OCI-LY1 (cell line): ENCODE results near the gene L3MBTL2.

Experiments used
- H2AFZ ChIP-seq: fragments of 200-600 bp; sonication (generic), shearing (Covaris generic); 2 replicates; pipeline ENCODE4 v1.6.0; 2014; ENCODE audit warnings: antibody characterized with exemption, mild to moderate bottlenecking, low read length
- H3F3A ChIP-seq: fragments of 200-600 bp; sonication (generic), shearing (Covaris generic); 2 replicates; pipeline ENCODE4 v1.6.0; 2014; ENCODE audit warnings: mild to moderate bottlenecking, antibody characterized with exemption, low read length, moderate library complexity; ENCODE audit not compliant: insufficient read depth
- H3K27ac ChIP-seq: fragments of 200-600 bp; sonication (generic); 2 replicates; pipeline ENCODE4 v1.5.1; 2014; ENCODE audit warnings: low read length, mixed run types, mild to moderate bottlenecking, low read depth; ENCODE audit not compliant: poor library complexity, severe bottlenecking
- H3K27me3 ChIP-seq: fragments of 200-600 bp; sonication (generic); 2 replicates; pipeline ENCODE4 v1.6.0; 2014; ENCODE audit warnings: antibody characterized with exemption, mild to moderate bottlenecking, low read length, moderate library complexity; ENCODE audit not compliant: insufficient read depth
- H3K36me3 ChIP-seq: fragments of 200-600 bp; sonication (generic); 2 replicates; pipeline ENCODE4 v1.6.1; 2014; ENCODE audit warnings: mild to moderate bottlenecking, antibody characterized with exemption, low read length, moderate library complexity, mixed read lengths; ENCODE audit not compliant: insufficient read depth
- H3K4me1 ChIP-seq: fragments of 200-600 bp; sonication (generic); 2 replicates; pipeline ENCODE4 v1.5.1; 2014; ENCODE audit warnings: mild to moderate bottlenecking, low read length, moderate library complexity; ENCODE audit not compliant: insufficient read depth, severe bottlenecking
- H3K4me2 ChIP-seq: fragments of 200-600 bp; sonication (generic), shearing (Covaris generic); 2 replicates; pipeline ENCODE4 v1.6.1; 2014; ENCODE audit warnings: low read length
- H3K4me3 ChIP-seq: fragments of 200-600 bp; sonication (generic); 2 replicates; pipeline ENCODE4 v1.5.1; 2014; ENCODE audit warnings: low read length, low read depth, mild to moderate bottlenecking, mixed read lengths; ENCODE audit not compliant: poor library complexity, severe bottlenecking
- H3K79me2 ChIP-seq: fragments of 200-600 bp; shearing (Covaris generic); 2 replicates; pipeline ENCODE4 v1.6.1; 2016; ENCODE audit warnings: mixed run types, low read length, mixed read lengths; ENCODE audit not compliant: insufficient read depth
- H3K9ac ChIP-seq: fragments of 200-600 bp; sonication (generic), shearing (Covaris generic); 2 replicates; pipeline ENCODE4 v1.6.1; 2014; ENCODE audit warnings: mild to moderate bottlenecking, low read length, mixed read lengths
- H3K9me2 ChIP-seq: fragments of 200-600 bp; sonication (generic), shearing (Covaris generic); 2 replicates; pipeline ENCODE4 v1.6.1; 2014; ENCODE audit warnings: low read depth, mild to moderate bottlenecking, low read length, mixed read lengths
- H3K9me3 ChIP-seq: fragments of 200-600 bp; shearing (Covaris generic); 2 replicates; pipeline ENCODE4 v1.6.1; 2014; ENCODE audit warnings: low read length, mixed read lengths
- H4K20me1 ChIP-seq: fragments of 200-600 bp; sonication (generic), shearing (Covaris generic); 2 replicates; pipeline ENCODE4 v1.6.0; 2016; ENCODE audit warnings: mild to moderate bottlenecking, low read length; ENCODE audit not compliant: insufficient read depth
- EZH2 ChIP-seq: fragments of 200-600 bp; sonication (generic), shearing (Covaris generic); IDR thresholded peaks from 2 replicates; pipeline ENCODE4 v1.8.0; 2017; ENCODE audit warnings: borderline replicate concordance, mixed run types, mild to moderate bottlenecking, antibody characterized with exemption, low read length, moderate library complexity, mixed read lengths
- TF ChIP-seq, protein P1 (sequence below): fragments of 200-600 bp; sonication (generic), shearing (Covaris generic); IDR thresholded peaks from 2 replicates; pipeline ENCODE4 v1.5.1; 2017; ENCODE audit warnings: mild to moderate bottlenecking, antibody characterized with exemption, low read length, moderate library complexity, mixed read lengths

The L3MBTL2 gene

DNA sequence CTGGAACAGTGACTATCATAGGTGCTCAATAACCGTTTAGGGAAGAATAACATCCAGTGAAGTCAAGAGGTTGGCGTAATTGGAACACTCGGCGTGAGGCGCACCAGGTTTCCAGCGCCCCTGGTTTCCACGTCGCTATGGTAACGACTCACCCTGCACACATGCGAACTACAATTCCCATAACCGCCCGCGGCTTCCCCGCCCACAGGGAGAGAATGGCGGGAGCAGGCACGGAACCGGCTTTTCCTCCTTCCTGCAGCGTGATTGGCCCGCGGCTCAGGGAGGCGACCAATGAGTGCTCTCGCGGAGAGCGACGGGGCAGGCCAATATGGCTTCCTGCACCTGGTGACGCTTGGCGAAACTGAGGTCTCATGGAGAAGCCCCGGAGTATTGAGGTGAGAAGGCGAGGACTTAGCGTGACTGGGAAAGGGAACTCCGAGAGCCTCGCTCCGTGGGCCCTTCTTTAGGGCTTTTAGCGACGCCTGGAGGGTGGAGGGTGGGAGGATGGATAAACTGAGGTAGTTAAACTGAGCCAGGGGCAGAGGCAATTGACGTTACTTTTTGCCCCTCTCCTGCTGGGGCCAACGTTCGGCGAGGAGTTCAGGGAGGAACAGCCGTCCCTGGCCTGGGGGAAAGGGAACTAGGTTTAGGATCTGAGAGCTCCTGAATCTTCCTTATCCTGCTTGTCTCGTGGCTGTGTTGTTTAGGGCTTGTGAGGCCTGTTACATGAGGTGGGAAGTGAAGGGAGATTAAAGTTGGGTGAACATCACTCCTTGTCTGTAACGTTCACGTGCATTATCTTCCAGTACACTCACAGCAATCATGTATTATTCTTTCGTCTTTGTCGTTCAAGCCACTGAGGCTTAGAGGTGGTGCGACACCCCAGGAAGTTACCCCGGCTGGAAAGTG lies at the start of gene L3MBTL2:
Gene L3MBTL2, plus strand, starts transcription at position 321 of the 909 bp plus-strand sequence. Its CDS starts 51 bp downstream, at position 372.
- Histone ChIP-seq H3F3A (no peaks in the 10 kb centered on the region), H3K27me3 (no peaks in the 10 kb centered on the region), H3K36me3 (peaks cover 9% of the 10 kb centered on the region), H3K4me1 (peaks cover 14% of the 10 kb centered on the region), H3K9me2 (no peaks in the 10 kb centered on the region), H3K9ac (peak within 1 kb of the TSS; percentile 97), H2AFZ (no peak within 1 kb of the TSS), H3K9me3 (no peaks in the 10 kb centered on the region), H3K4me2 (peak within 1 kb of the TSS; percentile 95), H3K27ac (peak within 1 kb of the TSS; percentile 67), H3K4me3 (peak within 1 kb of the TSS; percentile 97), H3K79me2 (peaks cover 5% of the 10 kb centered on the region), H4K20me1 (no peaks in the 10 kb centered on the region)
- TF ChIP-seq, protein P1, sequence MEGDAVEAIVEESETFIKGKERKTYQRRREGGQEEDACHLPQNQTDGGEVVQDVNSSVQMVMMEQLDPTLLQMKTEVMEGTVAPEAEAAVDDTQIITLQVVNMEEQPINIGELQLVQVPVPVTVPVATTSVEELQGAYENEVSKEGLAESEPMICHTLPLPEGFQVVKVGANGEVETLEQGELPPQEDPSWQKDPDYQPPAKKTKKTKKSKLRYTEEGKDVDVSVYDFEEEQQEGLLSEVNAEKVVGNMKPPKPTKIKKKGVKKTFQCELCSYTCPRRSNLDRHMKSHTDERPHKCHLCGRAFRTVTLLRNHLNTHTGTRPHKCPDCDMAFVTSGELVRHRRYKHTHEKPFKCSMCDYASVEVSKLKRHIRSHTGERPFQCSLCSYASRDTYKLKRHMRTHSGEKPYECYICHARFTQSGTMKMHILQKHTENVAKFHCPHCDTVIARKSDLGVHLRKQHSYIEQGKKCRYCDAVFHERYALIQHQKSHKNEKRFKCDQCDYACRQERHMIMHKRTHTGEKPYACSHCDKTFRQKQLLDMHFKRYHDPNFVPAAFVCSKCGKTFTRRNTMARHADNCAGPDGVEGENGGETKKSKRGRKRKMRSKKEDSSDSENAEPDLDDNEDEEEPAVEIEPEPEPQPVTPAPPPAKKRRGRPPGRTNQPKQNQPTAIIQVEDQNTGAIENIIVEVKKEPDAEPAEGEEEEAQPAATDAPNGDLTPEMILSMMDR = no peak
- no peak for TF ChIP-seq EZH2

DNA sequence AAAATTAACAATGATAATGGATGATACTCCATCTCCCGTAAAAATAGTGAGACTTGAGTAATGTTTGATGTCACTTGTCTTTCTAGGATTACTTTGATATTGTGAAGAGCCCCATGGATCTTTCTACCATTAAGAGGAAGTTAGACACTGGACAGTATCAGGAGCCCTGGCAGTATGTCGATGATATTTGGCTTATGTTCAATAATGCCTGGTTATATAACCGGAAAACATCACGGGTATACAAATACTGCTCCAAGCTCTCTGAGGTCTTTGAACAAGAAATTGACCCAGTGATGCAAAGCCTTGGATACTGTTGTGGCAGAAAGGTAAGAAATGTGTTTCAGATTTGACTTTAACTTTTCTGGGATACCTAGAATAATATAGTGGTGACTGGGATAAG lies 48.0 kb upstream of the L3MBTL2 start:
- no peaks in the 10 kb centered on the region for H3K27me3 ChIP-seq
- no peak overlapping the region for H2AFZ ChIP-seq
- no peak overlapping the region for H3K4me3 ChIP-seq
- no peaks in the 10 kb centered on the region for H3F3A ChIP-seq
- H3K4me2 ChIP-seq = no peak overlapping the region
- no peaks in the 10 kb centered on the region for H4K20me1 ChIP-seq
- no peaks in the 10 kb centered on the region for H3K79me2 ChIP-seq
- H3K9me3 ChIP-seq = no peaks in the 10 kb centered on the region
- no peaks in the 10 kb centered on the region for H3K9me2 ChIP-seq
- no peak overlapping the region for H3K27ac ChIP-seq
- H3K4me1 ChIP-seq = no peaks in the 10 kb centered on the region
- peaks cover 98% of the 10 kb centered on the region for H3K36me3 ChIP-seq
- no peak overlapping the region for H3K9ac ChIP-seq
- no peak for TF ChIP-seq EZH2
- TF ChIP-seq, protein P1 = no peak

DNA sequence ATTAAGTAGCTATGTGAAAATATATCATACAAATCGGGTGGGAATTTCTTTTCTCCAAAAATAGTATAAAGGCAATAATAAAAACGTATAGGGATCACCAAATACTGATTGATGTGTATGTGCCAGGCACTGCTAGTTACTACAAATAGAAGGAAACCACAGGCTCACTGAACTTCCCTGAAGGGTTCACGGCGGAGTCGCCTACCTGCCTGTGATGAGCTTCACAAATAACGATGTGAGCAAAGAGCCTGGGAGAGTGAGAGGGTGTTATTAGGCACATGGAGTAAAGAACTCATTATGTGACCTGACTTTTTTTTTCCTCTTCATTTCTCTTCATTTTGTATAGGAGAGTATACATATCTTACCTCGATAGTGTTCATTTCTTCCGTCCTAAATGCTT lies 36.0 kb upstream of the L3MBTL2 start:
- Histone ChIP-seq H3K9me2 (no peaks in the 10 kb centered on the region), H3K4me2 (no peak overlapping the region), H4K20me1 (no peaks in the 10 kb centered on the region), H3F3A (0 out of 2 replicates have a peak, but pooled peaks cover 3% of the 10 kb centered on the region), H3K27me3 (no peaks in the 10 kb centered on the region), H3K27ac (no peak overlapping the region), H3K4me1 (no peaks in the 10 kb centered on the region), H3K79me2 (no peaks in the 10 kb centered on the region), H3K36me3 (peaks cover 97% of the 10 kb centered on the region), H3K4me3 (no peak overlapping the region), H3K9ac (no peak overlapping the region), H3K9me3 (no peaks in the 10 kb centered on the region), H2AFZ (no peak overlapping the region)
- TF ChIP-seq EZH2 = no peak
- TF ChIP-seq, protein P1 = no peak
